ENCODE data around the gene NUP160. TPM values are rescaled to one million over a fixed set of nuclear protein-coding genes. Genes with fewer than 3 reads are reported as not detected.
"Not testable (repeated sequence)": the region's sequence is repeated elsewhere in the genome, so short reads cannot be mapped to it uniquely, and the experiment has no call there.

Gene NUP160
- total RNA-seq, 1 experiment from 2014 or later: 27.5 TPM

GRCh38 chr11:47791774-47792430, 56.2 kb downstream of the NUP160 start:
- DNase-seq (ENCODE audit: low read depth): no peak

- not testable (repeated sequence) for DNase-seq (ENCODE audit: low read depth)
Observed at GRCh38 chr11:47790017-47790416, 58.1 kb downstream of the NUP160 start.

GRCh38 chr11:47788181-47788580, 60.0 kb downstream of the NUP160 start:
- DNase-seq (ENCODE audit: low read depth): no peak

- no peak for DNase-seq (ENCODE audit: low read depth)
Observed at GRCh38 chr11:47786373-47786772, 61.8 kb downstream of the NUP160 start.

- no peak for DNase-seq (ENCODE audit: low read depth)
Observed at GRCh38 chr11:47784785-47785381, 63.3 kb downstream of the NUP160 start.

GRCh38 chr11:47783087-47783610, 65.0 kb downstream of the NUP160 start:
- no peak for DNase-seq (ENCODE audit: low read depth)

DNA sequence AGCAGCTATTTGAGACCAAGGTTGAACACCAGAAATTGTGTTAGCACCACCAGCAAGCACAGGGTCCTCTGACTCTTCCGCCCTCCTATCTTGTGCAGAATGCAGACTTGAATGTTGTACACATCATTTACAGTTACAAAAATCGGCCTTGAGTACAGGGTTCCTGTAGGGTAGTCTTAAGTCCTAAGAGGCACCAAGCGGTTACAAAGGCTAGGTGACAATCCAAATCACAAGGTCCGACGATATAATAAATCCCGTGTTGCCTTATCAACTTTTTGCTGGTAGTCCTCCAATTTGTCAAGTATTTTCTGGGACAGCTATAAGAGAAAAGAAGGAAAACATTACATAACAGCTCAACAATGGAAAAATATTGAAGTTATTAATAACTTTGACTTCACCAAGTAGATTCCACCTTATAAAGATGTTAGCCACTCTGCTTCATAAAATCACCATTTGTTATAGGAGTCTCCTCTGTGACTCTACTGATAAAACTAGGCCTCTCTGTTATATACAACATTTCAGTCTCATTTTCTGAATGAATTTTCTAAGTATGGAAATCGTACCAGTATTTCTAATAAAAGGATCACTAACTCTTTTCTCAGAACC, 69.2 kb downstream of the NUP160 start:
- no peak for DNase-seq (ENCODE audit: low read depth)

DNA sequence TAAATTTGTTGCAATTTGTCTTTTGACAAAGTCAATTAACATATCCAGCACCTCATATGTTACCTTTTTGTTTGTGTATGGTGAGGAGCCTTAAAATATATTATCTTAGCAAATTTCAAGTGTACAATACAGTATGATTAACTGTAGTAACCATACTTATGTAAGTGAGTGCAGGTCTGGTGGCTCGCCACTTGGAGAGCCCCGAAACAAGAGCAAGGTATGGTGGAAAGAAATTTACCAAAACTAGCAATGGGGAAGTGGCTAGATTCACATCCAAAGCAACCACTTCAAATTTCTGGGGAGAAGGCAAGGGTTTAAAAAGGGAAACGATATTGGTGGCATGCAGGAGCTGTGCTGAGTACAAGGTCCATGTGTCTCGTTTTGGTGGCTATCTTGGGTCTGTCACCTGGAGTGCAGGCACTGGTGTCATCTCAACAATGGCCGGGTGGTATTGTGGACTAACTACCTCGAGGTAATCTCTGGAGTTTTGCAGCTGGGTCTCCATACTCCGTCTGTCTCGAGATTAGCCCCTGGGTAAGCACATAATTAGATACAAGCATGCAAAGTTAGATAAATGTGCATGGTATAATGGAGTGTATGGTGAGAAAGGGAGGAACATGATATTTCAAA, 72.8 kb downstream of the NUP160 start:
- no peak for DNase-seq (ENCODE audit: low read depth)

DNA sequence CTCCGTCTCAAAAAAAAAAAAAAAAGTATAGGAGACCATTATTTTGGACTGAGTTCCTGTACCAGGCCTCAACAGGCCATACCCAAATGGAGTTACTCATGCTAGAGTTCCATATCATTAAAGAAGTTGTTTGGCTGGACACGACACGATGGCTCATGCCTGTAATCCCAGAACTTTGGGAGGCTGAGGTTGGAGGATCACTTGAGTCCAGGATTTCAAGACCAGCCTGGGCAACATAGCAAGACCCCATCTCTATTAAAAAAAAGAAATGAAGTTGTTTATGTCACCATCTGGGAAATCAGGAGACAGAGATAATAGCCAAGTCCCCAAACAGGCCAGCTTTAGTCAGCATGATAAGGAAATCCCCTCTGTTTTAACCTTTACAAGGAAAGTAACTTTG, 74.3 kb downstream of the NUP160 start:
- DNase-seq (ENCODE audit: low read depth): no peak

GRCh38 chr11:47769556-47769955, 78.6 kb downstream of the NUP160 start:
- DNase-seq (ENCODE audit: low read depth): not testable (repeated sequence)

GRCh38 chr11:47768101-47768612, 80.0 kb downstream of the NUP160 start:
- peak; percentile 64 for DNase-seq (ENCODE audit: low read depth)

DNA sequence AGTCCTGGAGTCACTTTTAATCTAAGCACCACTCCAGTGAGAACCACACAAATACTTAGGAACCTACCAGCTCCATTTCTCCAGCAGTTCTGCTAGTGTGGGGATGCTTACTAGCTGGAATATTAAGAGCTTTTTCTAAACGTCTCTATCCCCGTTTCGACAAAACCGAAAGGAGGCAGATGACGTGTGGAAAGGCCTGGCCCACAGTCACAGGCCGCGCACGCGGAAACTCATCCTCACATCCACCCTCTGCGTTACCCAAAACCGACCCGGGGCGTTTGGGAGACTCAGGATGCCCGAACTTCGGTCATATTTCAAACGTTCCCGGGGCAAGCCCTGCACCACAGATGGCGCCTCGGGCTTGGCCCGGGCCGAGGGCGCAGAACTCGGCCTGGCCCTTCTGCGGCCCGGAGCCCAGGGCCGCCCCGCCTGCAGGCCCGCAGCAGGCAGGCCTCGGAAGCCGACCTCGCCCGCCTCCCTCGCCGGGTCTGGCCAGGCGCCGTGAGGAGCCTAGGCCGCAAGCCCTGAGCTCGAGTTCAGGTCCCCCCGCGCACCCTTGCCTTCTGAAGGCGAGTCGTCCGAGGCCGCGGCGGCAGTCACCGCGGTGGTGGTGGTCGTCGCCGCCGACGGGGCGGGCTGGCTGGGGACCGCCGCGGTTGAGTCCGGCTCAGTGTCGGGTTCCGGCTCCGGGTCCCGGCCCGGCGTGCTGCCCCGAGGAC, 81.5 kb downstream of the NUP160 start:
- DNase-seq (ENCODE audit: low read depth): peak; percentile 64

GRCh38 chr11:47765086-47765485, 83.1 kb downstream of the NUP160 start:
- no peak for DNase-seq (ENCODE audit: low read depth)

GRCh38 chr11:47759291-47759690, 88.9 kb downstream of the NUP160 start:
- not testable (repeated sequence) for DNase-seq (ENCODE audit: low read depth)

GRCh38 chr11:47756208-47756607, 91.9 kb downstream of the NUP160 start:
- no peak for DNase-seq (ENCODE audit: low read depth)

- no peak for DNase-seq (ENCODE audit: low read depth)
Observed at GRCh38 chr11:47750725-47751124, 97.4 kb downstream of the NUP160 start.

DNA sequence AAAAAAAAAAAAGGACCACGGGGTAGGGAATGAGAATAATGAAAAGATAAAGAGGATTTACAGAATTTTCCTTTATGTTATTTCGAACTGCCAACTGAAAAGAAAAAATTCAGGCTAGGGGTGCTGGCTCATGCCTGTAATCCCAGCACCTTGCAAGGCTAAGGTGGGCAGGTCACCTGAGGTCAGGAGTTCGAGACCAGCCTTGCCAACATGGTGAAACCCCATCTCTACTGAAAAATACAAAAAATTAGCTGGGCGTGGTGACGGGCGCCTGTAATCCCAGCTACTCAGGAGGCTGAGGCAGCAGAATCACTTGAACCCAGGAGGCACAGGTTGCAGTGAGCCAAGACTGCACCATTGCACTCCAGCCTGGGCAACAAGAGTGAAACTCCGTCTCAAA, 105.7 kb downstream of the NUP160 start:
- DNase-seq (ENCODE audit: low read depth): not testable (repeated sequence)

DNA sequence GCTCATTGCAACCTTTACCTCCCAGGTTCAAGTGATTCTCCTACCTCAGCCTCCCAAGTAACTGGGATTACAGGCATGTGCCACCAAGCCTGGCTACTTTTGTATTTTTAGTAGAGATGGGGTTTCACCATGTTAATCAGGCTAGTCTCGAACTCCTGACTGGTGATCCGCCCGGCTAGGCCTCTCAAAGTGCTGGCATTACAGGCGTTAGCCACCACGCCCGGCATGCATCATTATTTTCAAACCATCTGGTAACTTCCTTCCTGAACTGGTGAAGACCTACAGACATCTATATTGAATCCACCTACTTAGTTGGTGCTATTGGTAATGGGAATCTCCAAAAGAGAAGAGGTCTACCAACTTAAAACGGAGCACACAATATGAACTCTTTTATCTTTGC, 110.3 kb downstream of the NUP160 start:
- DNase-seq (ENCODE audit: low read depth): not testable (repeated sequence)

- no peak for DNase-seq (ENCODE audit: low read depth)
Observed at GRCh38 chr11:47732271-47732670, 115.9 kb downstream of the NUP160 start.

DNA sequence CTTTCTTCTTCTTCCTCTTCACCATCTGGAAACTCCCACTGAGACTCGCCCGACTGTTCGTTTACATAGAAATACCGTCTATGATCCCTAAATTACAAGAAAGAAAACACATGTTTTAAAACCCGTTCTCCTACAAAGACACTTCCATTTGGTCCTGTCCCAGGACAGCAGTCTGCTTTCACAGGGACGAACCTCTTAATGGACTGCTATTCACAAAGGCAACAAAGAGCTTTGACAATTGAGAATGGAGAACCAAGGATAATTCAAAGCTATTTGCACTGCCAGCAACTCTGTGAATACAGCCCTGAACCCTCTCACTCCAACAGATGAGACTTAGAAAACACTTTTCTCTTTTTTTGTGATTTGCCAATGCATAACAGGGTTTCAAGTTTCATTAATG, 116.7 kb downstream of the NUP160 start:
- DNase-seq (ENCODE audit: low read depth): no peak

All from Daoy (cell line).